K562 treated with DMSO at 1 percent for 4 hours (cell line): ENCODE results near the gene CBARP. TPM values are rescaled to one million over a fixed set of nuclear protein-coding genes. Genes with fewer than 3 reads are reported as not detected.

Experiments
- total RNA-seq: library from RNA; unstranded; fragments of 300-600 nt; gene quantifications from 2 replicates; pipeline ENCODE4 v1.2.3, GENCODE V29; 2022; ENCODE audit not compliant: insufficient read depth

The CBARP gene, protein sequence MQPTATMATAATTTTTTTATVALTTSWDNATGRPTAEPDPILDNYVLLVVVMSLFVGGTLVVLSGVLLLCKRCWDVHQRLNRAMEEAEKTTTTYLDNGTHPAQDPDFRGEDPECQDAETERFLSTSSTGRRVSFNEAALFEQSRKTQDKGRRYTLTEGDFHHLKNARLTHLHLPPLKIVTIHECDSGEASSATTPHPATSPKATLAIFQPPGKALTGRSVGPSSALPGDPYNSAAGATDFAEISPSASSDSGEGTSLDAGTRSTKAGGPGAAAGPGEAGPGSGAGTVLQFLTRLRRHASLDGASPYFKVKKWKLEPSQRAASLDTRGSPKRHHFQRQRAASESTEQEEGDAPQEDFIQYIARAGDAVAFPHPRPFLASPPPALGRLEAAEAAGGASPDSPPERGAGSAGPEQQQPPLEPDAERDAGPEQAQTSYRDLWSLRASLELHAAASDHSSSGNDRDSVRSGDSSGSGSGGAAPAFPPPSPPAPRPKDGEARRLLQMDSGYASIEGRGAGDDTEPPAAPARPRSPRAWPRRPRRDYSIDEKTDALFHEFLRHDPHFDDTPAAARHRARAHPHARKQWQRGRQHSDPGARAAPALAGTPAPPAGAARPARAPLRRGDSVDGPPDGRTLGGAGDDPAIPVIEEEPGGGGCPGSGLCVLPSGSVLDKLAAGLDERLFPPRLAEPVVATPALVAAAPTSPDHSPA
- total RNA-seq, result 4.8 and 7.1 TPM in 2 replicates

DNA sequence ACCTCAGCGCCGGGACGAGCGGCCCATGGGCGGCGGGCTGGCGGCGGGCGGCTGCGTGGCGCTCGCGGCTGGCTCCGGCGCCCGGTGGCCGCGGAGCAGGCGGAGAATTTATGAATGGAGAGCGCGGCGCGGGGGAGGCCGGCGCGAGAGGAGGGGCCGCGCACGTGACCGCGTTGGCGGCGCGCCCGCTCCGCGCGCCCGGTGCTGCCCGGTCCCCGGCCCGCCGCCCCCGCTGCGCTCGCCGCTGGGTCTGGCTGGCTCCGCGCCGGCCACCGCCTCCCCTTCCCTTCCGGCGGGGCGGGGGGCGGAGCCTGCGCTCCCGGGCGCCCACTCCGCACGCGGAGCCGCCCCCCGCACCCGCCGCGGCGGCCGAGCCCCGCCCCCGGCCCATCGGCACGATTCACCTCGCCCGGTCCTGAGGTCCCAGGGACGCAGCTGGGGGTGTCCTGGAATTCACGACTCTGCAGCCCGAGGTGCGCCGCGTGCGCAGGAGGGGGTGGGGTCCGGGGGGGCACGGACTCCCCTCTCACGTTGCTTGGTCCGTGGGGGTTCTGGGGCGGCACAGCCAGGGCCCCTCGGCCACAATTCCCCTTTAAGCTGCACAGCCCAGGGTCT is at the start of gene CBARP:
CBARP (minus strand) TSS at position 252 of the 615 bp plus-strand sequence. CDS start 1,905 bp downstream, outside the sequence.

DNA sequence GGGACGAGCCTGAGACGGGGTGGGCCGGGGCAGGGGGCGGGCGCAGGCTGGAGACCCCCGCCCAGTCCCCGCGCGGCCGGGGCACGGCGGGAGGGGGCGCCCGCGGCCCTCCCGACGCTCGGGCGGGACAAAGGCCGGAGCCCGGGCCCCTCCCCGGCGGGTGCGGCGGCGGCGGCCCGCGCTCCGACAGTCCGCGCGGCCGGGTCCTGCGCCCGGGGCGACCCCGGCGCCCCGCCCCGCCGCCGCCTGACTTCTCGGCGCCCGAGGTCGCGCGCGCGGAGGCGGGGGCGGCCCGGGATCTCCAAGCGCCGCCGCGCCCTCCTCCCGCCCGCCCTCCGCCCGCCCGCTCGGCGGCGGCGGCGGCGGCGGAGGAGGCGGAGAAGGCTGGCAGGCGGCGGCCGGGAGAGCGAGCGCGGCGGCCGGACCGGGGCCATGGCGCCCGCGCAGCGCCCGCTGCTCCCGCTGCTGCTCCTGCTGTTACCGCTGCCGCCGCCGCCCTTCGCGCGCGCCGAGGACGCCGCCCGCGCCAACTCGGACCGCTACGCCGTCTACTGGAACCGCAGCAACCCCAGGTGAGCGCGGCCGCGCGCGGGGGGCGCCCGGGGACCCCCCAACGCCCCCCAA is 48.0 kb upstream of the CBARP start, which contains the start of gene EFNA2:
EFNA2 (plus strand) TSS at position 137 of the 624 bp plus-strand sequence; CDS start at position 433, 296 bp downstream.

DNA sequence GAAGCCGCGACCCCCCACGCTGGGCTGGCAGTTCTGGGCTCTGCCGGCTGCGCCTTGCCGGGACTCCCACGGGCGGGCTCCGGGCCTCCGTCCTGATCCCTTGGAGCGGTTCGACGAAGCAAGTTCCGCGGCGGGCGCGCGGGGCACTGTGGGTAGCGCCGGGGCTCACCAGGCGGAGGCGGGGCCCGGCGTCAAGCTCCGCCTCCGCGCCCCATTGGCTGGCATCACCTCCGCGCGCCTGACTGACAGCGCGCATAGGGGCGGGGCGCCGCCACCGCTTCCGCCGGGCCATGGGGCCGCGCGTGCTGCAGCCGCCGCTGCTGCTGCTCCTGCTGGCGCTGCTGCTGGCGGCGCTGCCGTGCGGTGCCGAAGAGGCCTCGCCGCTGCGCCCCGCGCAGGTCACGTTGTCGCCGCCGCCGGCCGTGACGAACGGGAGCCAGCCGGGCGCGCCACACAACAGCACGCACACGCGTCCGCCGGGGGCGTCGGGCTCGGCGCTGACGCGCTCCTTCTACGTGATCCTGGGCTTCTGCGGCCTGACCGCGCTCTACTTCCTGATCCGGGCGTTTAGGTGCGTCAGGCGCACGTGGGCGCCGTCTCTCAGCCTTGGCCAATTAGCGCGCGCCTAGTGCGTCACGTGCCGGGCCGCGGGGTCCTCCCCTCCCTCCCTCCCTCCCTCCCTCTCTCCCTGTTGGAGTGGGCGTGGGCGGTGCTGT is 37.6 kb upstream of the CBARP start, which contains the start of gene FAM174C:
FAM174C (plus strand) TSS at position 271 of the 716 bp plus-strand sequence; CDS start at position 291, 20 bp downstream.

DNA sequence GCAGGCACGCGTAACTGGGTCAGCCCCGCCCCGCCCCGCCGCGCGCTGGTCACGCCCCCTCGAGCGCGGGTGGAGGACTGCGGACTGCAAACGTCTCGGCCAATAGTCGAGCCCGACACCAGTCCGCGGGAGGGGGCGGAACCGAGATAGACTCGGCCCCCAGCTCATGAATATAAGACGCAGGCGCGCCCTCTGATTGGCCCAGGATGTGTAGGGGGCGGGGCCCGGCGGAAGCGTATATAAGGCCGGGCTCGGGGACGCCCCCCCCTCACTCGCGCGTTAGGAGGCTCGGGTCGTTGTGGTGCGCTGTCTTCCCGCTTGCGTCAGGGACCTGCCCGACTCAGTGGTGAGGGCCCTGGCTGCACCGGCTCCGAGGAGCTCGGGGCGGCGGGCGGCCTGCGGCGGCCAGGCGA is 31.3 kb upstream of the CBARP start, which contains the start of gene CIRBP:
CIRBP (plus strand) TSS at position 268 of the 413 bp plus-strand sequence. CDS start 1,602 bp downstream, outside the sequence.

DNA sequence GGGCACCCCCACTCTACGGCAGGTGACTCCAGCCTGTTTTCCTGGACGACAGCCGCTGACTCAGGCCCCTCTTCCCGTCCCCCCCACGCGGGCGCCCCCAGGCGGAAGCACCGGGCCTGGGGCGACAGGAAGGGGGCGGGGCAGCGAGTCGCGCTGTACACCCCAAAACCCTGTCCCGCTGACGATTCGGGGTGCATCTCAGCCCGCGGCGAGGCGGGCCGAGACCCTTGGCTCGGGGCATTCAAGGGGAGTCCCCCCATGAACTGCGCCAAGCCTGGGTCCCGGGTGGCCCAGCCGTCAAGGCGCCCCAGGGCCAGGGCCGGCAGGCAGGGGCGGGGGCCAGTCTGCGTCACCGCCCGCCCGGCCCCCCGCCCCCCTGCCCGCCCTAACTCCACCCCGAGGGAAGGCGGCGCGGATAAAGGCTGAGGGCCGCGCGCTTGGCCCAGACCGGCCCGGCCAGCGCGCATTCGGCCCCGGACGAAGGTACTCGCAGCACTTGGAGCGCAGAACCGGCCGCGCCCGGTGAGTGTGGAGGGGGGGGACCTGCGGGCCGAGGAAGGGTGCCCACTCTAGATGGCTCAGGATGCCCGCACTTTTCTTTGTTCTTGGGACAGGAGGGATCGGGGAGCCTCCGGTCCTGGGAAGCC is 10.5 kb upstream of the CBARP start, which contains the start of gene MIDN:
MIDN (plus strand) TSS at position 445 of the 647 bp plus-strand sequence. CDS start 1,714 bp downstream, outside the sequence.

DNA sequence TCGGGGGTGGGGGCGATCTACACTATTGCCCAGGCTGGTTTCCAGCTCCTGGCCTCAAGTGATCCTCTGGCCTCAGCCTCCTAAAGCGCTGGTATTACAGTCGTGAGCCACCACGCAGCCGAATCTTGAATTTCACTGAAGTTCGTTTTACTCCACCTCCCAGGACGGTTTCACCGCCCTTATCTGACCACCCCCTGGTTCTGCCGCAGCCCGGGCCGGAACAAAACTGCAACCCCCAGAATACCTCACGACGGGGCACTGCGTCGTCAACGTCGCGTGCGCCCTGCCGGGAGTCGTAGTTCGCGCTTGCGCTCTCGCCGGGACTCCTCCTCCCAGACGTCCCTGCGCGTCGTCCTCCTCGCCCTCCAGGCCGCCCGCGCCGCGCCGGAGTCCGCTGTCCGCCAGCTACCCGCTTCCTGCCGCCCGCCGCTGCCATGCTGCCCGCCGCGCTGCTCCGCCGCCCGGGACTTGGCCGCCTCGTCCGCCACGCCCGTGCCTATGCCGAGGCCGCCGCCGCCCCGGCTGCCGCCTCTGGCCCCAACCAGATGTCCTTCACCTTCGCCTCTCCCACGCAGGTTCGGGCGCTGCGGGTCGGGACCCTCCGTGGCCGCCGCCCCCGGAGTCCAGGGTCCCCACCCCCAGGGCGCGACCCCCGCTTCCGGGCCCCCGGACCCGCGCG is 3.8 kb upstream of the CBARP start, which contains the start of gene ATP5F1D:
ATP5F1D (plus strand) TSS at position 335 of the 679 bp plus-strand sequence; CDS start at position 435, 100 bp downstream.

DNA sequence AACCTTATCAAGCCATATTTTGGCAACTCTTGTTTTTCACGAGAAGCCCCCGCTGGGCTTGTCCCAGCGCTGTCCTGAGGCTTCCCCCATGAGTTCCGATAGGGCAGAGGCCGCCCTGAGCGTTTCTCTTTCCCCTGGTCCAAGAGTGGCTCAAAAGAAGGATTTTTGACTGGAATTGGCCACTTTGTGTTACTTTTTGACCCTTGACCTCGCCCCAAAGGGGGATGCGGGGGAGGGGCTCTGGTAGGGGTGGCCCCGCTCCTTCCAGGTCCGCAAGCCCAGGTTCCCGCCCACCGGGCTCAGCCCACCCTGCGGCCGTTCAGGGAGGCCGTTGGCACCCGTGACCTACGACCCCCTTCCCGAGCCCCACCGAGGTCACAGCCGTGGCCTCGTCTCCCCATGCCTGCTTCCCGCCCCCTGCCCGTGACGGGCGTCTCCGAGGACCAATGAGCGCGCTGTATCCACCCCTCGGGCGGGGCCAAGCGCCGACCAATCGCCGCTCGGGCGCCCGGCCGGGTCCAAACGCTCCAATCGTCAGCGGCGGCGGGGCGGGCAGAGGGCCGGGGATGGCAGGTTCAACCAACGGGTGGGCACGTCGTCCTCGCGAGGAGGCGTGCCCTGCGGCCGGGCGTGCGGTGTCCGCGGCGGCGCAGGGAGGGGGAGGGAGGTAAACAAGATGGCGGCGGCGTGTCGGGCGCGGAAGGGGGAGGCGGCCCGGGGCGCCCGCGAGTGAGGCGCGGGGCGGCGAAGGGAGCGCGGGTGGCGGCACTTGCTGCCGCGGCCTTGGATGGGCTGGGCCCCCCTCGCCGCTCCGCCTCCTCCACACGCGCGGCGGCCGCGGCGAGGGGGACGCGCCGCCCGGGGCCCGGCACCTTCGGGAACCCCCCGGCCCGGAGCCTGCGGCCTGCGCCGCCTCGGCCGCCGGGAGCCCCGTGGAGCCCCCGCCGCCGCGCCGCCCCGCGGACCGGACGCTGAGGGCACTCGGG is 32.4 kb downstream of the CBARP start, which contains the start of gene STK11:
STK11 (plus strand) TSS at position 665 of the 986 bp plus-strand sequence. CDS start 1,136 bp downstream, outside the sequence.

Other genes with a start within 250 kb of the CBARP start
- 0.75 and 0.97 TPM in 2 replicates for gene GRIN3B, start 237.6 kb downstream of the CBARP start, total RNA-seq
- gene TMEM259, start 216.9 kb downstream of the CBARP start, total RNA-seq, result 198 and 255 TPM in 2 replicates
- gene RNU6-2, start 216.5 kb downstream of the CBARP start, total RNA-seq, result not detected in 2 replicates
- 117 and 118 TPM in 2 replicates for gene CNN2, start 211.4 kb downstream of the CBARP start, total RNA-seq
- gene ABCA7, start 197.9 kb downstream of the CBARP start, total RNA-seq, result 41.5 and 58.2 TPM in 2 replicates
- 21.6 and 27.0 TPM in 2 replicates for gene ARHGAP45, start 170.8 kb downstream of the CBARP start, total RNA-seq
- 205 and 214 TPM in 2 replicates for gene POLR2E, start 142.6 kb downstream of the CBARP start, total RNA-seq
- gene GPX4, start 134.0 kb downstream of the CBARP start, total RNA-seq, result 870 and 876 TPM in 2 replicates
- gene SBNO2, start 63.7 kb downstream of the CBARP start, total RNA-seq, result 36.2 and 36.3 TPM in 2 replicates
- gene STK11, start 32.2 kb downstream of the CBARP start, total RNA-seq, result 105 and 123 TPM in 2 replicates
- 424 and 456 TPM in 2 replicates for gene ATP5F1D, start 3.7 kb upstream of the CBARP start, total RNA-seq
- gene MIDN, start 10.6 kb upstream of the CBARP start, total RNA-seq, result 48.5 and 50.6 TPM in 2 replicates
- gene CIRBP, start 31.3 kb upstream of the CBARP start, total RNA-seq, result 140 and 141 TPM in 2 replicates
- 81.3 and 99.5 TPM in 2 replicates for gene FAM174C, start 37.5 kb upstream of the CBARP start, total RNA-seq
- 1.2 TPM in 1 of 2 replicates, not detected in the other for gene EFNA2, start 47.9 kb upstream of the CBARP start, total RNA-seq
- gene NDUFS7, start 145.9 kb upstream of the CBARP start, total RNA-seq, result 317 and 328 TPM in 2 replicates
- gene GAMT, start 163.5 kb upstream of the CBARP start, total RNA-seq, result 44.1 and 45.1 TPM in 2 replicates
- gene DAZAP1, start 169.6 kb upstream of the CBARP start, total RNA-seq, result 151 and 156 TPM in 2 replicates
- 5,479 and 5,587 TPM in 2 replicates for gene RPS15, start 200.4 kb upstream of the CBARP start, total RNA-seq
- 0.83 and 1.6 TPM in 2 replicates for gene APC2, start 212.1 kb upstream of the CBARP start, total RNA-seq
- 37.9 and 47.6 TPM in 2 replicates for gene C19orf25, start 241.2 kb upstream of the CBARP start, total RNA-seq